ENCODE measurements around the gene TCEAL9.

DNA sequence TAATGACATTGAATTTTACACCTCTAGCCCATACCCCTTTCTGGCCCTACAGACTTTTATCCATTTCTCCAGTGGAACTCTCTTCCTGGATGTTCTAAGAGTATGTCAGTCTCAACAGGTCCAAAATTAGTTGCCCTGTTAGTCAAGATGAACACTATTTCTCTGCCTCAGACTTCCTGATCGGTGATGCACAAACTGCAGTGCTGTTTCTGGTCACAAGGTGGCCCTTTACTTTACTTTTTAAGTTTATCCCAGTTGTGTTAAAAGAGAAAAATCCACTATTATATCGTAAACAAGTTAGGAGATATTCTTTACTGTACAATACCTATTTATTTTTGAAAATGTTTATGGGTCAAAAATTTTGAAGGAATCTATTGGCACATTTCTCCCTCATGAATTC lies 13.2 kb upstream of the TCEAL9 start:
- no peak for TF ChIP-seq PATZ1 (CRISPR knock-in tag; IDR thresholded peaks at IDR 0.05; ENCODE audit: borderline replicate concordance)
- TF ChIP-seq ZNF70 (CRISPR knock-in tag; IDR thresholded peaks at IDR 0.05), result no peak
- no peak for TF ChIP-seq ZFP30 (CRISPR knock-in tag; IDR thresholded peaks at IDR 0.05)
- TF ChIP-seq POU6F1 (CRISPR knock-in tag; IDR thresholded peaks at IDR 0.05; ENCODE audit: borderline replicate concordance, low read depth), result no peak
- TF ChIP-seq OSR1 (CRISPR knock-in tag; IDR thresholded peaks at IDR 0.05), result no peak
- TF ChIP-seq SNAI2 (CRISPR knock-in tag; IDR thresholded peaks at IDR 0.05), result no peak
- TF ChIP-seq GLIS3 (CRISPR knock-in tag; IDR thresholded peaks at IDR 0.05), result no peak
- TF ChIP-seq ZNF565 (CRISPR knock-in tag; conservative IDR thresholded peaks at IDR 0.05; ENCODE audit: low read depth), result no peak
- no peak for TF ChIP-seq PPARA (CRISPR knock-in tag; IDR thresholded peaks at IDR 0.05; ENCODE audit: borderline replicate concordance)
- TF ChIP-seq ZFP3 (CRISPR knock-in tag; IDR thresholded peaks at IDR 0.05), result no peak
- no peak for TF ChIP-seq CSDC2 (CRISPR knock-in tag; IDR thresholded peaks at IDR 0.05)

Data from SK-N-SH treated with all-trans-retinoic acid at 6 μM for 48 hours (cell line).